GM12878 (cell line): Measurements from ENCODE around the gene OSBP. TPM values are rescaled to one million over a fixed set of nuclear protein-coding genes. Genes with fewer than 3 reads are reported as not detected.

ENCODE experiments used
- ETV6 ChIP-seq, 2 experiments: fragments of 450-650 bp in 1 of 2; IDR thresholded peaks in 1 of 2; conservative IDR thresholded peaks in 1 of 2; 2 replicates each; pipeline ENCODE4 v1.6.1; 2014; ENCODE audit warnings: antibody characterized with exemption in 1 of 2, borderline replicate concordance in 1 of 2, low read depth in 1 of 2, mild to moderate bottlenecking in 1 of 2, moderate library complexity in 1 of 2
- IKZF1 ChIP-seq: fragments of 450-650 bp; conservative IDR thresholded peaks from 2 replicates; pipeline ENCODE4 v1.6.1; 2017; ENCODE audit warnings: antibody characterized with exemption, mild to moderate bottlenecking
- PML ChIP-seq: IDR thresholded peaks from 2 replicates; pipeline ENCODE4 v1.6.1; 2012; ENCODE audit warnings: low read length, inconsistent platforms
- SUPT20H ChIP-seq: IDR thresholded peaks from 2 replicates; pipeline ENCODE4 v1.6.1; 2011; ENCODE audit warnings: low read depth, mild to moderate bottlenecking, low read length, moderate library complexity, borderline replicate concordance; ENCODE audit not compliant: control insufficient read depth
- TCF7 ChIP-seq: IDR thresholded peaks from 2 replicates; pipeline ENCODE4 v1.6.1; 2014; ENCODE audit warnings: antibody characterized with exemption, borderline replicate concordance
- ZBED1 ChIP-seq: IDR thresholded peaks from 2 replicates; pipeline ENCODE4 v1.6.1; 2016; ENCODE audit warnings: borderline replicate concordance
- ZNF24 ChIP-seq: fragments of 450-650 bp; IDR thresholded peaks from 2 replicates; pipeline ENCODE4 v1.6.1; 2017; ENCODE audit warnings: antibody characterized with exemption, mild to moderate bottlenecking
- polyA plus RNA-seq, 11 experiments: library from polyadenylated mRNA; depleted of rRNA in 4 of 11; unstranded in 6 of 11; stranded (reverse) in 5 of 11; fragments of >200 nt; fragmentation: Nextera tagmentation in 4 of 11; fragmentation: Illumina TruSeq in 1 of 11; extraction: Ambion mirVana in 4 of 11; extraction: Trizol in 1 of 11; gene quantifications; 1 replicate in 1 of 11; 2 replicates in 10 of 11; pipeline versions ENCODE4 v1.2.1 to v1.2.3, GENCODE V29; 2011 to 2016; ENCODE audit warnings: inconsistent platforms in 2 of 11, missing spikeins in 2 of 11, low read depth in 1 of 11
- total RNA-seq, 4 experiments: library from RNA; depleted of rRNA in 3 of 4; stranded (reverse); fragments of >200 nt in 3 of 4; fragmentation: Illumina TruSeq in 1 of 4; extraction: Trizol in 1 of 4; gene quantifications; 2 replicates each; pipeline versions ENCODE4 v1.2.1 to v1.2.3, GENCODE V29; 2013 to 2021
- TF ChIP-seq, protein P1 (sequence below): IDR thresholded peaks from 2 replicates; pipeline ENCODE4 v1.6.1; 2012; ENCODE audit warnings: mild to moderate bottlenecking, low read depth, low read length
- TF ChIP-seq, protein P2 (sequence below): fragments of 450-650 bp; IDR thresholded peaks from 2 replicates; pipeline ENCODE4 v1.6.1; 2016; ENCODE audit warnings: mild to moderate bottlenecking
- TF ChIP-seq, protein P3 (sequence below): fragments of 450-650 bp; IDR thresholded peaks from 2 replicates; pipeline ENCODE4 v1.6.1; 2014; ENCODE audit warnings: mild to moderate bottlenecking

OSBP gene
- total and polyA plus RNA-seq, 10 of the 15 experiments (the other 5 are each of a cell fraction or from before 2014, with no cell fraction given) = 5.9 to 41.2 (median 21.7) TPM

DNA sequence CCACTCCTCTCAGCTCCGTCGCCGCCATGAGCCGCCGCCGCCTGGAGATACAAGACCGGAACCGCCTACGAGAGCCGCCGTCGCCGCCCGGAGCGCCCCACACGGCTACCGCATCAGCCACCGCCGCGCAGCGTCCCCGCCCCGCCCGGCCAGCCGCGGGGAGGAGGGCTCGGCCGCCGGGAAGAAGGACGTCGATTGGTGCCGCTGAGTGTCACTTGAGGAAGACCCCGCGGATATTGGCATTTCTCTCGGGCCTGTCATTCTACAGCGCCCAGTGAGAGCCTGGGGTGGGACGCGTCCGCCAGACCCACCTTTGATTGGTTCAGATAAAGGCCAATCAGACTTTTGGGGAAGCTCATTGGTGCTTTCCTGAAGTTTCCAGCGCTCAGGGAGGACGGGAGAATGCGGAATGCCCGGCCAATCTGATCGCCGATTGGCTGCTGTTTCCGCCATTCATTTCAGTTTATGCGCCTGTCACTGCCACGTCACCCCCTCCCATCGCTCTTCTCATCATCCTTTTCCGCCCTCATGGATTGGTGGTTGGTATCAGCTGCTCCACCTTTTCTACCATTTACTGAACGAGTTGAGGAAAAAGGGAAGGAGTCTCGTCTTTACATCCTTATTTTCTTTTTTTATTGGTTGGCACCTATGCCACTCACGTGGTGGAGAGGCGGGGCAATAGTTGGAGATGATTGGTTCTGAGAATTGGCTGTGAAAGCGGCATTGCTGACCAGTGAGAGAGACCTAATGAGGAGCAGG lies at the start of gene OSBP (continued):
- TF ChIP-seq ETV6 (conservative IDR thresholded peaks at IDR 0.05 in 1 of 2, IDR thresholded peaks at IDR 0.05 in 1 of 2; ENCODE audit: borderline replicate concordance in 1 of 2, low read depth in 1 of 2) = no peak
- TF ChIP-seq PML = no peak
- TF ChIP-seq, protein P1, sequence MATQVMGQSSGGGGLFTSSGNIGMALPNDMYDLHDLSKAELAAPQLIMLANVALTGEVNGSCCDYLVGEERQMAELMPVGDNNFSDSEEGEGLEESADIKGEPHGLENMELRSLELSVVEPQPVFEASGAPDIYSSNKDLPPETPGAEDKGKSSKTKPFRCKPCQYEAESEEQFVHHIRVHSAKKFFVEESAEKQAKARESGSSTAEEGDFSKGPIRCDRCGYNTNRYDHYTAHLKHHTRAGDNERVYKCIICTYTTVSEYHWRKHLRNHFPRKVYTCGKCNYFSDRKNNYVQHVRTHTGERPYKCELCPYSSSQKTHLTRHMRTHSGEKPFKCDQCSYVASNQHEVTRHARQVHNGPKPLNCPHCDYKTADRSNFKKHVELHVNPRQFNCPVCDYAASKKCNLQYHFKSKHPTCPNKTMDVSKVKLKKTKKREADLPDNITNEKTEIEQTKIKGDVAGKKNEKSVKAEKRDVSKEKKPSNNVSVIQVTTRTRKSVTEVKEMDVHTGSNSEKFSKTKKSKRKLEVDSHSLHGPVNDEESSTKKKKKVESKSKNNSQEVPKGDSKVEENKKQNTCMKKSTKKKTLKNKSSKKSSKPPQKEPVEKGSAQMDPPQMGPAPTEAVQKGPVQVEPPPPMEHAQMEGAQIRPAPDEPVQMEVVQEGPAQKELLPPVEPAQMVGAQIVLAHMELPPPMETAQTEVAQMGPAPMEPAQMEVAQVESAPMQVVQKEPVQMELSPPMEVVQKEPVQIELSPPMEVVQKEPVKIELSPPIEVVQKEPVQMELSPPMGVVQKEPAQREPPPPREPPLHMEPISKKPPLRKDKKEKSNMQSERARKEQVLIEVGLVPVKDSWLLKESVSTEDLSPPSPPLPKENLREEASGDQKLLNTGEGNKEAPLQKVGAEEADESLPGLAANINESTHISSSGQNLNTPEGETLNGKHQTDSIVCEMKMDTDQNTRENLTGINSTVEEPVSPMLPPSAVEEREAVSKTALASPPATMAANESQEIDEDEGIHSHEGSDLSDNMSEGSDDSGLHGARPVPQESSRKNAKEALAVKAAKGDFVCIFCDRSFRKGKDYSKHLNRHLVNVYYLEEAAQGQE = no peak
- TF ChIP-seq ZNF24 = peak; percentile 21; the same call in 1 of the 2 replicates
- no peak for TF ChIP-seq TCF7
- TF ChIP-seq, protein P2, sequence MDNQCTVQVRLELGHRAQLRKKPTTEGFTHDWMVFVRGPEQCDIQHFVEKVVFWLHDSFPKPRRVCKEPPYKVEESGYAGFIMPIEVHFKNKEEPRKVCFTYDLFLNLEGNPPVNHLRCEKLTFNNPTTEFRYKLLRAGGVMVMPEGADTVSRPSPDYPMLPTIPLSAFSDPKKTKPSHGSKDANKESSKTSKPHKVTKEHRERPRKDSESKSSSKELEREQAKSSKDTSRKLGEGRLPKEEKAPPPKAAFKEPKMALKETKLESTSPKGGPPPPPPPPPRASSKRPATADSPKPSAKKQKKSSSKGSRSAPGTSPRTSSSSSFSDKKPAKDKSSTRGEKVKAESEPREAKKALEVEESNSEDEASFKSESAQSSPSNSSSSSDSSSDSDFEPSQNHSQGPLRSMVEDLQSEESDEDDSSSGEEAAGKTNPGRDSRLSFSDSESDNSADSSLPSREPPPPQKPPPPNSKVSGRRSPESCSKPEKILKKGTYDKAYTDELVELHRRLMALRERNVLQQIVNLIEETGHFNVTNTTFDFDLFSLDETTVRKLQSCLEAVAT = no peak
- TF ChIP-seq, protein P3, sequence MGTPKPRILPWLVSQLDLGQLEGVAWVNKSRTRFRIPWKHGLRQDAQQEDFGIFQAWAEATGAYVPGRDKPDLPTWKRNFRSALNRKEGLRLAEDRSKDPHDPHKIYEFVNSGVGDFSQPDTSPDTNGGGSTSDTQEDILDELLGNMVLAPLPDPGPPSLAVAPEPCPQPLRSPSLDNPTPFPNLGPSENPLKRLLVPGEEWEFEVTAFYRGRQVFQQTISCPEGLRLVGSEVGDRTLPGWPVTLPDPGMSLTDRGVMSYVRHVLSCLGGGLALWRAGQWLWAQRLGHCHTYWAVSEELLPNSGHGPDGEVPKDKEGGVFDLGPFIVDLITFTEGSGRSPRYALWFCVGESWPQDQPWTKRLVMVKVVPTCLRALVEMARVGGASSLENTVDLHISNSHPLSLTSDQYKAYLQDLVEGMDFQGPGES = peak; percentile 100
- no peak; the same call in 1 of the 2 replicates for TF ChIP-seq IKZF1
- no peak for TF ChIP-seq ZBED1
- no peak for TF ChIP-seq SUPT20H
